ENCODE data around the gene NFATC3.

DNA sequence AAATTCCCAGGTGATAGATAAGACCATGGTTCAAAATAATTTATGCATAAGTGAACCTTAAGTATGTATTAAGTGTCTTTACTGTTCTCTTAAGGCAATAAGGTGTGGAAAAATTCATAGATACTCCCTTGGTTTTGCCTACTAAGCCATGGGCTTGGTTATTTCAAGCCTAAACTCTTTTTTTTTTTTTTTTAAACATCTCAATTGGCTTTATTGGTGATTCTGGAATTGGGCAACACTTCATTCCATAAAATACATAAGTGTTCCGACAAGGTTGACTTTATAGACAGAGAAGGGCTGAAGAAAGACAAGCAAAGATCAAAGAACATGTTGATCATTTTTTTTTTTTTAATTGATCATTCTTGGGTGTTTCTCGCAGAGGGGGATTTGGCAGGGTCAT, 77.2 kb downstream of the NFATC3 start:
- TF ChIP-seq, protein P1, sequence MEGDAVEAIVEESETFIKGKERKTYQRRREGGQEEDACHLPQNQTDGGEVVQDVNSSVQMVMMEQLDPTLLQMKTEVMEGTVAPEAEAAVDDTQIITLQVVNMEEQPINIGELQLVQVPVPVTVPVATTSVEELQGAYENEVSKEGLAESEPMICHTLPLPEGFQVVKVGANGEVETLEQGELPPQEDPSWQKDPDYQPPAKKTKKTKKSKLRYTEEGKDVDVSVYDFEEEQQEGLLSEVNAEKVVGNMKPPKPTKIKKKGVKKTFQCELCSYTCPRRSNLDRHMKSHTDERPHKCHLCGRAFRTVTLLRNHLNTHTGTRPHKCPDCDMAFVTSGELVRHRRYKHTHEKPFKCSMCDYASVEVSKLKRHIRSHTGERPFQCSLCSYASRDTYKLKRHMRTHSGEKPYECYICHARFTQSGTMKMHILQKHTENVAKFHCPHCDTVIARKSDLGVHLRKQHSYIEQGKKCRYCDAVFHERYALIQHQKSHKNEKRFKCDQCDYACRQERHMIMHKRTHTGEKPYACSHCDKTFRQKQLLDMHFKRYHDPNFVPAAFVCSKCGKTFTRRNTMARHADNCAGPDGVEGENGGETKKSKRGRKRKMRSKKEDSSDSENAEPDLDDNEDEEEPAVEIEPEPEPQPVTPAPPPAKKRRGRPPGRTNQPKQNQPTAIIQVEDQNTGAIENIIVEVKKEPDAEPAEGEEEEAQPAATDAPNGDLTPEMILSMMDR (conservative IDR thresholded peaks at IDR 0.05; ENCODE audit: low read depth, low read length) = no peak
- TF ChIP-seq EZH2 (IDR thresholded peaks at IDR 0.05; ENCODE audit: low read length, unreplicated experiment) = no peak

Measured in PC-3 (cell line).